K562 (cell line): Measurements from ENCODE around the gene ZNF69. TPM values are rescaled to one million over a fixed set of nuclear protein-coding genes. Genes with fewer than 3 reads are reported as not detected.

Source experiments
- ATAC-seq: fragments of 200-7000 bp; cut with Tn5 transposase; 3 replicates; pipeline ENCODE4 v1.9.1; 2020; ENCODE audit warnings: moderate library complexity
- BruUV-seq: library from RNA; stranded (reverse); fragments of 400-500 nt; replicated peaks from 2 replicates; lab custom pipeline; 2021; lab: Mats Ljungman, UMichigan
- CTCF ChIA-PET: fragments of 300-600 bp; formaldehyde crosslinking; extraction: SDS; loops from one replicate; lab custom pipeline; 2021; ENCODE audit warnings: low intra/inter-chr PET ratio; lab: Yijun Ruan, JAX
- POLR2A ChIA-PET: fragments of 300-600, 350-650 bp; sonication (Branson Sonifier 250); formaldehyde crosslinking; extraction: SDS; loops from one replicate; lab custom pipeline; 2021; ENCODE audit warnings: antibody characterized with exemption, inconsistent platforms; lab: Yijun Ruan, JAX
- DNase-seq, 4 experiments: peaks; one replicate each; pipeline versions ENCODE4 v3.0.0 to v3.0.0-alpha.2; 2011 to 2018; ENCODE audit warnings: low spot score in 3 of 4, mixed read lengths in 3 of 4; ENCODE audit errors: extremely low read depth in 1 of 4
- FAIRE-seq: peaks from 2 replicates; lab custom pipeline; 2011; peaks lifted over from hg19 to GRCh38; lab: Jason Lieb, UNC
- H2AFZ ChIP-seq: 2 replicates; pipeline ENCODE4 v1.6.0; 2011; ENCODE audit warnings: low read depth, low read length, control low read depth, inconsistent platforms
- H3K27ac ChIP-seq: fragments of 200-600 bp; 3 replicates; pipeline ENCODE4 v1.8.0; 2011; ENCODE audit warnings: low read depth, mild to moderate bottlenecking, control low read depth, inconsistent platforms, low read length, moderate library complexity, mixed read lengths; ENCODE audit errors: extremely low read depth
- H3K27me3 ChIP-seq, 2 experiments: fragments of 300-600 bp in 1 of 2; 2 replicates in 1 of 2; 3 replicates in 1 of 2; pipeline versions ENCODE4 v1.6.0 to v1.8.0; 2011; ENCODE audit warnings: inconsistent platforms in 2 of 2, low read length in 2 of 2, mild to moderate bottlenecking in 1 of 2, mixed read lengths in 1 of 2, moderate library complexity in 1 of 2; ENCODE audit not compliant: control insufficient read depth in 2 of 2, insufficient read depth in 2 of 2
- H3K36me3 ChIP-seq: fragments of 300-600 bp; 3 replicates; pipeline ENCODE4 v1.8.0; 2011; ENCODE audit warnings: mild to moderate bottlenecking, low read length, inconsistent platforms; ENCODE audit not compliant: control insufficient read depth, insufficient read depth
- H3K4me1 ChIP-seq, 2 experiments: fragments of 200-600 bp in 1 of 2; replicated peaks in 1 of 2; 2 replicates in 1 of 2; 3 replicates in 1 of 2; pipeline versions ENCODE4 v1.5.1 to v1.8.0; 2011; ENCODE audit warnings: inconsistent platforms in 2 of 2, low read length in 2 of 2, mild to moderate bottlenecking in 1 of 2, mixed read lengths in 1 of 2, moderate library complexity in 1 of 2; ENCODE audit not compliant: control insufficient read depth in 2 of 2, insufficient read depth in 2 of 2
- H3K4me2 ChIP-seq: 2 replicates; pipeline ENCODE4 v1.6.1; 2011; ENCODE audit warnings: low read length, control low read depth, inconsistent platforms, mixed read lengths; ENCODE audit not compliant: insufficient read depth
- H3K4me3 ChIP-seq: fragments of 200-600 bp; sonication (generic), shearing (Covaris generic); 2 replicates; pipeline ENCODE4 v1.5.1; 2016; ENCODE audit warnings: control low read depth, inconsistent platforms
- H3K79me2 ChIP-seq: fragments of 200-600 bp; 3 replicates; pipeline ENCODE4 v1.8.0; 2011; ENCODE audit warnings: low read length, inconsistent platforms; ENCODE audit not compliant: control insufficient read depth, insufficient read depth
- H3K9ac ChIP-seq, 2 experiments: 2 replicates each; pipeline versions ENCODE4 v1.6.0 to v1.6.1; 2011; ENCODE audit warnings: low read depth in 2 of 2, low read length in 2 of 2, control low read depth in 1 of 2, inconsistent platforms in 1 of 2, mild to moderate bottlenecking in 1 of 2, mixed read lengths in 1 of 2; ENCODE audit not compliant: insufficient read depth in 1 of 2
- H3K9me1 ChIP-seq: one replicate; pipeline ENCODE4 v1.6.0; 2011; ENCODE audit warnings: inconsistent platforms, mild to moderate bottlenecking, low read length, moderate library complexity; ENCODE audit not compliant: control insufficient read depth, insufficient read depth
- H3K9me3 ChIP-seq: replicated peaks from 2 replicates; pipeline ENCODE4 v1.5.1; 2011; ENCODE audit warnings: low read depth, low read length, inconsistent platforms; ENCODE audit not compliant: control insufficient read depth, insufficient read depth
- H4K20me1 ChIP-seq: replicated peaks from 2 replicates; pipeline ENCODE4 v1.6.1; 2011; ENCODE audit warnings: low read length, inconsistent platforms, mixed read lengths; ENCODE audit not compliant: control insufficient read depth, insufficient read depth
- ARID2 ChIP-seq: fragments of 450-650 bp; IDR thresholded peaks from 2 replicates; pipeline ENCODE4 v1.6.1; 2017; ENCODE audit warnings: antibody characterized with exemption, mild to moderate bottlenecking
- CBX3 ChIP-seq, 2 experiments: IDR thresholded peaks; 1 replicate in 1 of 2; 2 replicates in 1 of 2; pipeline ENCODE4 v1.6.1; 2012; ENCODE audit warnings: inconsistent platforms in 2 of 2, low read length in 2 of 2, borderline replicate concordance in 1 of 2, control low read depth in 1 of 2
- EP300 ChIP-seq: IDR thresholded peaks from 2 replicates; pipeline ENCODE4 v1.6.1; 2012; ENCODE audit warnings: low read length, improper control_type of control experiment
- ERF ChIP-seq: fragments of 450-650 bp; formaldehyde crosslinking; IDR thresholded peaks from 2 replicates; pipeline ENCODE4 v1.4.0; 2020; ENCODE audit warnings: mild to moderate bottlenecking, mixed read lengths
- GTF2F1 ChIP-seq: IDR thresholded peaks from 2 replicates; pipeline ENCODE4 v1.6.1; 2011; ENCODE audit warnings: low read depth, low read length, improper control_type of control experiment
- NRF1 ChIP-seq, 2 experiments: fragments of 450-650 bp; IDR thresholded peaks in 1 of 2; conservative IDR thresholded peaks in 1 of 2; 2 replicates each; pipeline ENCODE4 v1.6.1; 2014; ENCODE audit warnings: mild to moderate bottlenecking in 2 of 2
- SMAD3 ChIP-seq: fragments of 450-650 bp; formaldehyde crosslinking; conservative IDR thresholded peaks from 2 replicates; pipeline ENCODE4 v1.4.0; 2020; ENCODE audit warnings: mild to moderate bottlenecking
- THRAP3 ChIP-seq: fragments of 450-650 bp; IDR thresholded peaks from 2 replicates; pipeline ENCODE4 v1.6.1; 2016; ENCODE audit warnings: mild to moderate bottlenecking, inconsistent platforms, borderline replicate concordance
- WHSC1 ChIP-seq: IDR thresholded peaks from one replicate; pipeline ENCODE4 v1.6.1; 2012; ENCODE audit warnings: low read length, control low read depth, inconsistent platforms
- ZC3H11A ChIP-seq: IDR thresholded peaks from 2 replicates; pipeline ENCODE4 v1.6.1; 2012; ENCODE audit warnings: low read depth, low read length, improper control_type of control experiment
- WGBS: fragments of 100-300 bp; shearing (Covaris generic); methylation state at CpG from one replicate; pipeline ENCODE4 v1.1.6; 2016; ENCODE audit warnings: low coverage, mixed read lengths; ENCODE audit not compliant: insufficient coverage; ENCODE audit errors: missing lambda C conversion rate; 5-methylcytosine and 5-hydroxymethylcytosine counted together
- in situ Hi-C: fragments of 300-500 bp; cut with MboI; formaldehyde crosslinking; loops from 4 replicates; pipeline ENCODE4 v1.15.0; 2018; ENCODE audit warnings: inconsistent platforms, mixed read lengths
- intact Hi-C: fragments of 100-400 bp; cut with micrococcal nuclease; formaldehyde crosslinking; loops from 2 replicates; pipeline ENCODE4 v1.14.2; 2022
- polyA plus RNA-seq, 8 experiments: library from polyadenylated mRNA; depleted of rRNA in 4 of 8; stranded (reverse) in 5 of 8; unstranded in 3 of 8; fragments of >200 nt; fragmentation: Nextera tagmentation in 2 of 8; fragmentation: Illumina TruSeq in 1 of 8; extraction: Ambion mirVana in 2 of 8; extraction: Trizol in 1 of 8; gene quantifications; 2 replicates each; pipeline versions ENCODE4 v1.2.1 to v1.2.3, GENCODE V29; 2011 to 2014; ENCODE audit warnings: inconsistent platforms in 1 of 8, missing spikeins in 1 of 8
- total RNA-seq, 7 experiments: library from RNA; depleted of rRNA in 6 of 7; stranded (reverse); fragments of >200 nt in 6 of 7; fragmentation: Illumina TruSeq in 2 of 7; extraction: Trizol in 2 of 7; gene quantifications; 2 replicates each; pipeline versions ENCODE4 v1.2.1 to v1.2.3, GENCODE V29; 2011 to 2021; ENCODE audit warnings: low replicate concordance in 1 of 7
- TF ChIP-seq, protein P1 (sequence below): fragments of 200-800 bp; sonication (Bioruptor generic); IDR thresholded peaks from 2 replicates; pipeline ENCODE4 v1.6.1; 2017; ENCODE audit warnings: missing genetic modification characterization, missing compliant biosample characterization
- TF ChIP-seq, protein P2 (sequence below): fragments of 450-650 bp; IDR thresholded peaks from 2 replicates; pipeline ENCODE4 v1.6.1; 2018; ENCODE audit warnings: mild to moderate bottlenecking, low read depth; ENCODE audit not compliant: partially characterized antibody

The ZNF69 gene
- total and polyA plus RNA-seq, 9 of the 15 experiments (the other 6 are each of a cell fraction or from before 2014, with no cell fraction given): 2.3 to 5.4 (median 3.6) TPM

DNA sequence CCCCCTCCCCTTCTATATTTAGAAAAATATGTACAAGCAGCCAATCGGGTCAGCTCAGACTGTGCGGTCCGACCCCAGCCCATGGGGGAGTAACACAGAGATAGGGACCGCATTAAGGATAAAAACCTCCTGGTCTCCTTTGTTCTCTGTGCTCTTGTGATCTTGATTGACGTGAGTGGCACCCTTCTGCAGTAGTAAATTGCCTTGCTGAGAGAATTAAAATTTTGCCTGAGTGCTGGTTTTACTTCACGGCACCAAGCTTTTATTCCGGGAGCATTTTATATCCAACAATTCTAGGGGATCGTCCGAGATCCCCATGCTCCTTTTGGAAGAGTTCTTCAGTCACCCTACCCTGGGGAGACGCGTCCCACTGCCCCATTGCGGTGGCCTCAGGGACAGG lies 7.0 kb upstream of the ZNF69 start:
- ChIA-PET POLR2A (interaction anchor here (1.0 kb wide), 1 partner anchor 11 kb away, joined by 4 read pairs; no protein-coding TSS in a partner anchor), CTCF (interaction anchor here (1.7 to 1.9 kb wide), 2 partner anchors 108 to 261 kb away, joined by 7 to 8 read pairs; no protein-coding TSS in a partner anchor)
- ATAC-seq: no peak
- FAIRE-seq: no peak
- Histone ChIP-seq H3K9me1 (no peaks in the 10 kb centered on the region), H3K4me1 (no peaks in the 10 kb centered on the region), H3K27me3 (no peaks in the 10 kb centered on the region; a peak in 2 of 5 replicates), H3K9me3 (peaks cover 6% of the 10 kb centered on the region), H3K4me3 (no peak overlapping the region), H3K27ac (no peak overlapping the region), H4K20me1 (no peaks in the 10 kb centered on the region), H3K79me2 (no peaks in the 10 kb centered on the region), H3K4me2 (no peak overlapping the region), H3K9ac (no peak overlapping the region), H3K36me3 (no peaks in the 10 kb centered on the region), H2AFZ (no peak overlapping the region)
- no TSS peak for BruUV-seq
- TF ChIP-seq ARID2: no peak
- TF ChIP-seq, protein P1, sequence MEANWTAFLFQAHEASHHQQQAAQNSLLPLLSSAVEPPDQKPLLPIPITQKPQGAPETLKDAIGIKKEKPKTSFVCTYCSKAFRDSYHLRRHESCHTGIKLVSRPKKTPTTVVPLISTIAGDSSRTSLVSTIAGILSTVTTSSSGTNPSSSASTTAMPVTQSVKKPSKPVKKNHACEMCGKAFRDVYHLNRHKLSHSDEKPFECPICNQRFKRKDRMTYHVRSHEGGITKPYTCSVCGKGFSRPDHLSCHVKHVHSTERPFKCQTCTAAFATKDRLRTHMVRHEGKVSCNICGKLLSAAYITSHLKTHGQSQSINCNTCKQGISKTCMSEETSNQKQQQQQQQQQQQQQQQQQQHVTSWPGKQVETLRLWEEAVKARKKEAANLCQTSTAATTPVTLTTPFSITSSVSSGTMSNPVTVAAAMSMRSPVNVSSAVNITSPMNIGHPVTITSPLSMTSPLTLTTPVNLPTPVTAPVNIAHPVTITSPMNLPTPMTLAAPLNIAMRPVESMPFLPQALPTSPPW (CRISPR knock-in tag): no peak
- TF ChIP-seq ERF (CRISPR knock-in tag): no peak
- TF ChIP-seq ZC3H11A: no peak
- TF ChIP-seq THRAP3: no peak
- no peak for TF ChIP-seq EP300
- TF ChIP-seq SMAD3 (CRISPR knock-in tag): no peak
- TF ChIP-seq GTF2F1: no peak
- peak in 1 of 2 experiments; percentile 62; a peak in 1 of 3 replicates for TF ChIP-seq CBX3 (IDR thresholded peaks at IDR 0.05; ENCODE audit: borderline replicate concordance in 1 of 2, low read length in 2 of 2)
- TF ChIP-seq NRF1 (conservative IDR thresholded peaks at IDR 0.05 in 1 of 2, IDR thresholded peaks at IDR 0.05 in 1 of 2): no peak
- TF ChIP-seq, protein P2, sequence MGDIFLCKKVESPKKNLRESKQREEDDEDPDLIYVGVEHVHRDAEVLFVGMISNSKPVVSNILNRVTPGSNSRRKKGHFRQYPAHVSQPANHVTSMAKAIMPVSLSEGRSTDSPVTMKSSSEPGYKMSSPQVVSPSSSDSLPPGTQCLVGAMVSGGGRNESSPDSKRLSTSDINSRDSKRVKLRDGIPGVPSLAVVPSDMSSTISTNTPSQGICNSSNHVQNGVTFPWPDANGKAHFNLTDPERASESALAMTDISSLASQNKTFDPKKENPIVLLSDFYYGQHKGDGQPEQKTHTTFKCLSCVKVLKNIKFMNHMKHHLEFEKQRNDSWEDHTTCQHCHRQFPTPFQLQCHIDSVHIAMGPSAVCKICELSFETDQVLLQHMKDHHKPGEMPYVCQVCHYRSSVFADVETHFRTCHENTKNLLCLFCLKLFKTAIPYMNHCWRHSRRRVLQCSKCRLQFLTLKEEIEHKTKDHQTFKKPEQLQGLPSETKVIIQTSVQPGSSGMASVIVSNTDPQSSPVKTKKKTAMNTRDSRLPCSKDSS: peak; percentile 77
- no peak for TF ChIP-seq WHSC1
- in situ Hi-C loops (no loop called here), intact Hi-C loops (loop anchor here (2.0 kb wide), 2 partner anchors 108 to 178 kb away; no protein-coding TSS in a partner anchor)
- no peak for DNase-seq
- 38% methylated on average over 12 of the region's 12 CpGs for WGBS
